ENCODE results near the gene NDUFS2.

DNA sequence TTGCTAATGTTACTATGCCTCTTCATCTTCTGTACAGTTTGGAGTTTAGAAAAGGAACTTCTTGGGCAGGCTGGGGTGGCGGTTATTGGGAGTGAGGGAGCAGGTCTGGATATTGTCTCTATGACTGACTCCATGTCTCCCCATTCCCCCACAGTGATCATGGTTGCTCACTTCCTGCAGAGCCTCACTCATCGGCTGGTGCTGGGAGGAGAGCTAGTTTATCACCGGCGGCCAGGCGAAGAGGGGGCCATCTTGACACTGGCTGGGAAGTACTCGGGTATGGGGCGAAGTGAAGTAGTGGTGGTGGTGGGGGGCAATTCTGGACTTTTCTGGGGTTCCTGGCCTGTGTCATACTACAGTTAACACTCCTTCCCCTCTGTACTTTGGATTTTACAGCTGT, 25.9 kb downstream of the NDUFS2 start:
- TF ChIP-seq POLR2A (IDR thresholded peaks at IDR 0.05): no peak
- TF ChIP-seq, protein P1, sequence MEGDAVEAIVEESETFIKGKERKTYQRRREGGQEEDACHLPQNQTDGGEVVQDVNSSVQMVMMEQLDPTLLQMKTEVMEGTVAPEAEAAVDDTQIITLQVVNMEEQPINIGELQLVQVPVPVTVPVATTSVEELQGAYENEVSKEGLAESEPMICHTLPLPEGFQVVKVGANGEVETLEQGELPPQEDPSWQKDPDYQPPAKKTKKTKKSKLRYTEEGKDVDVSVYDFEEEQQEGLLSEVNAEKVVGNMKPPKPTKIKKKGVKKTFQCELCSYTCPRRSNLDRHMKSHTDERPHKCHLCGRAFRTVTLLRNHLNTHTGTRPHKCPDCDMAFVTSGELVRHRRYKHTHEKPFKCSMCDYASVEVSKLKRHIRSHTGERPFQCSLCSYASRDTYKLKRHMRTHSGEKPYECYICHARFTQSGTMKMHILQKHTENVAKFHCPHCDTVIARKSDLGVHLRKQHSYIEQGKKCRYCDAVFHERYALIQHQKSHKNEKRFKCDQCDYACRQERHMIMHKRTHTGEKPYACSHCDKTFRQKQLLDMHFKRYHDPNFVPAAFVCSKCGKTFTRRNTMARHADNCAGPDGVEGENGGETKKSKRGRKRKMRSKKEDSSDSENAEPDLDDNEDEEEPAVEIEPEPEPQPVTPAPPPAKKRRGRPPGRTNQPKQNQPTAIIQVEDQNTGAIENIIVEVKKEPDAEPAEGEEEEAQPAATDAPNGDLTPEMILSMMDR (IDR thresholded peaks at IDR 0.05): no peak

Data from lower leg skin (tissue), 3 donors.